ENCODE results near the gene CCDC91.

DNA sequence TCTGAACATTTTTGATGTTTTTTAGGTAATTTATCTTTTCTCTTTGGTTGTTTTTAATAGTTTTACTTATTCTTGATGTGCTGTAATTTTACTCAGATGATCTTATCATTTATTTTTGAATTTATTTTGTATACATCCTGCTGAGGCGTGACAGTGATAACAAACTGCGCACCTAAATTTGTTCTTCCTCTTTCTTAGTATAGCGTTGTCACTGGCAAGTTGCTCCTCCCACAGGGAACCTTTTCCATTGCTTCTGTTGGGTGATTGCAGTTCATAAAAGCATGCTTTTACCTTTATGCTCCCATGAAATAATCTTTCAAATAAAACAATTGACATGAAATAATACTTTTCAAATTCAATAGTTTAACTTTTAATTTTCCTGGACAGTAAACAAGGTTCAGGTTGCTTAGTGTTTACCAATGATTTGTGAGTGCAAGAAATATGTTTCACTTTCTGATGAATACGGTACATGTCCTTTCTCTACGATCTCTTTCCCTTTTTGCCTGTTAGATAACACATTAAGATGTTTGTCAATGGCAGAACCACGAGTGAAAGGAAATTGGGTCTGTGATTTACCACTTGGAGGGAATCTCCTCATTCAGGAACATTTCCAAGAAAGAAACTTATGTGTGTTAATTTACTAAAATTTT lies 223.3 kb downstream of the CCDC91 start:
- TF ChIP-seq, protein P1, sequence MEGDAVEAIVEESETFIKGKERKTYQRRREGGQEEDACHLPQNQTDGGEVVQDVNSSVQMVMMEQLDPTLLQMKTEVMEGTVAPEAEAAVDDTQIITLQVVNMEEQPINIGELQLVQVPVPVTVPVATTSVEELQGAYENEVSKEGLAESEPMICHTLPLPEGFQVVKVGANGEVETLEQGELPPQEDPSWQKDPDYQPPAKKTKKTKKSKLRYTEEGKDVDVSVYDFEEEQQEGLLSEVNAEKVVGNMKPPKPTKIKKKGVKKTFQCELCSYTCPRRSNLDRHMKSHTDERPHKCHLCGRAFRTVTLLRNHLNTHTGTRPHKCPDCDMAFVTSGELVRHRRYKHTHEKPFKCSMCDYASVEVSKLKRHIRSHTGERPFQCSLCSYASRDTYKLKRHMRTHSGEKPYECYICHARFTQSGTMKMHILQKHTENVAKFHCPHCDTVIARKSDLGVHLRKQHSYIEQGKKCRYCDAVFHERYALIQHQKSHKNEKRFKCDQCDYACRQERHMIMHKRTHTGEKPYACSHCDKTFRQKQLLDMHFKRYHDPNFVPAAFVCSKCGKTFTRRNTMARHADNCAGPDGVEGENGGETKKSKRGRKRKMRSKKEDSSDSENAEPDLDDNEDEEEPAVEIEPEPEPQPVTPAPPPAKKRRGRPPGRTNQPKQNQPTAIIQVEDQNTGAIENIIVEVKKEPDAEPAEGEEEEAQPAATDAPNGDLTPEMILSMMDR (IDR thresholded peaks at IDR 0.05): no peak
- no peak for TF ChIP-seq POLR2A (IDR thresholded peaks at IDR 0.05)
